GM23338 (cell line): ENCODE results near the gene DOCK3. TPM values are rescaled to one million over a fixed set of nuclear protein-coding genes. Genes with fewer than 3 reads are reported as not detected.

ENCODE experiments used
- ATAC-seq: fragments of 200-7000 bp; cut with Tn5 transposase; 3 replicates; pipeline ENCODE4 v1.9.1; 2020
- DNase-seq: peaks from one replicate; pipeline ENCODE4 v3.0.0-alpha.2; 2015; ENCODE audit warnings: low spot score
- H2AFZ ChIP-seq: fragments of 200-600 bp; sonication (generic); 2 replicates; pipeline ENCODE4 v1.8.0; 2016; ENCODE audit warnings: antibody characterized with exemption, mild to moderate bottlenecking, moderate library complexity
- H3F3A ChIP-seq: fragments of 200-600 bp; sonication (generic); replicated peaks from 2 replicates; pipeline ENCODE4 v1.8.0; 2017; ENCODE audit warnings: antibody characterized with exemption, mixed run types, low read depth
- H3K27ac ChIP-seq: fragments of 200-600 bp; sonication (generic); 2 replicates; pipeline ENCODE4 v1.6.1; 2016; ENCODE audit warnings: low read depth
- H3K27me3 ChIP-seq: fragments of 200-600 bp; sonication (generic); 2 replicates; pipeline ENCODE4 v1.8.0; 2016; ENCODE audit warnings: mild to moderate bottlenecking, mixed run types, moderate library complexity; ENCODE audit not compliant: insufficient read depth
- H3K36me3 ChIP-seq: fragments of 200-600 bp; sonication (generic); 2 replicates; pipeline ENCODE4 v1.8.0; 2016; ENCODE audit warnings: mild to moderate bottlenecking; ENCODE audit not compliant: insufficient read depth
- H3K4me1 ChIP-seq: fragments of 200-600 bp; sonication (generic); 2 replicates; pipeline ENCODE4 v1.8.0; 2016; ENCODE audit warnings: mild to moderate bottlenecking, moderate library complexity; ENCODE audit not compliant: insufficient read depth
- H3K4me2 ChIP-seq: fragments of 200-600 bp; sonication (generic); 2 replicates; pipeline ENCODE4 v1.7.1; 2017; ENCODE audit warnings: mixed run types
- H3K4me3 ChIP-seq: fragments of 200-600 bp; sonication (generic); 2 replicates; pipeline ENCODE4 v1.6.1; 2016; ENCODE audit warnings: mixed run types
- H3K79me2 ChIP-seq: fragments of 200-600 bp; sonication (generic); replicated peaks from 2 replicates; pipeline ENCODE4 v1.8.0; 2017; ENCODE audit warnings: mild to moderate bottlenecking; ENCODE audit not compliant: insufficient read depth
- H3K9me2 ChIP-seq: fragments of 200-600 bp; sonication (generic); 2 replicates; pipeline ENCODE4 v1.8.0; 2017; ENCODE audit not compliant: insufficient read depth
- H4K20me1 ChIP-seq: fragments of 200-600 bp; sonication (generic); replicated peaks from 2 replicates; pipeline ENCODE4 v1.8.0; 2017; ENCODE audit warnings: mild to moderate bottlenecking; ENCODE audit not compliant: insufficient read depth
- H3K27ac Mint-ChIP-seq: 2 replicates; pipeline ENCODE4 v1.8.0; 2020; ENCODE audit warnings: inconsistent platforms, mild to moderate bottlenecking, moderate library complexity, mixed read lengths
- H3K27me3 Mint-ChIP-seq: 3 replicates; pipeline ENCODE4 v1.8.0; 2022; ENCODE audit warnings: low read depth, mild to moderate bottlenecking, moderate library complexity, mixed read lengths, inconsistent platforms; ENCODE audit not compliant: insufficient read depth, poor library complexity
- H3K36me3 Mint-ChIP-seq: 3 replicates; pipeline ENCODE4 v1.8.0; 2021; ENCODE audit warnings: low read depth, mild to moderate bottlenecking, inconsistent platforms, moderate library complexity, mixed read lengths
- H3K4me1 Mint-ChIP-seq: 3 replicates; pipeline ENCODE4 v1.8.0; 2020; ENCODE audit warnings: mild to moderate bottlenecking, inconsistent platforms, mixed read lengths
- H3K4me3 Mint-ChIP-seq: 3 replicates; pipeline ENCODE4 v1.8.0; 2021; ENCODE audit warnings: moderate library complexity, mild to moderate bottlenecking, inconsistent platforms, mixed read lengths
- H3K9me3 Mint-ChIP-seq: 3 replicates; pipeline ENCODE4 v1.8.0; 2020; ENCODE audit warnings: moderate library complexity, mild to moderate bottlenecking, inconsistent platforms, mixed read lengths
- CREB1 ChIP-seq: fragments of 250-450 bp; sonication (Bioruptor Pico); IDR thresholded peaks from 2 replicates; pipeline ENCODE4 v1.5.0; 2020; ENCODE audit warnings: low read depth, mild to moderate bottlenecking, moderate library complexity
- ETS1 ChIP-seq: IDR thresholded peaks from 2 replicates; pipeline ENCODE4 v1.6.1; 2016; ENCODE audit warnings: antibody characterized with exemption
- EZH2 ChIP-seq: fragments of 200-600 bp; sonication (generic); IDR thresholded peaks from one replicate; pipeline ENCODE4 v1.8.0; 2017; ENCODE audit warnings: antibody characterized with exemption, mild to moderate bottlenecking, low read depth; ENCODE audit not compliant: unreplicated experiment
- EZH2phosphoT487 ChIP-seq: fragments of 200-600 bp; sonication (generic); IDR thresholded peaks from one replicate; pipeline ENCODE4 v1.8.1; 2018; ENCODE audit warnings: antibody characterized with exemption; ENCODE audit not compliant: unreplicated experiment
- NANOG ChIP-seq: IDR thresholded peaks from 2 replicates; pipeline ENCODE4 v1.6.1; 2016; ENCODE audit warnings: antibody characterized with exemption, borderline replicate concordance
- POLR2AphosphoS5 ChIP-seq: IDR thresholded peaks from 2 replicates; pipeline ENCODE4 v1.6.1; 2016; ENCODE audit warnings: antibody characterized with exemption, low read depth
- STAT1 ChIP-seq: IDR thresholded peaks from one replicate; pipeline ENCODE4 v1.6.1; 2016; ENCODE audit warnings: antibody characterized with exemption; ENCODE audit not compliant: unreplicated experiment
- ZNF114 ChIP-seq: fragments of 250-450 bp; sonication (Bioruptor Pico); IDR thresholded peaks from 2 replicates; pipeline ENCODE4 v1.5.0; 2020; ENCODE audit warnings: mild to moderate bottlenecking, moderate library complexity
- ZNF331 ChIP-seq: fragments of 250-450 bp; sonication (Bioruptor Pico); IDR thresholded peaks from 2 replicates; pipeline ENCODE4 v1.5.0; 2020; ENCODE audit warnings: low read depth, mild to moderate bottlenecking, moderate library complexity
- polyA plus RNA-seq: library from polyadenylated mRNA; unstranded; fragments of >200 nt; fragmentation: Nextera tagmentation; extraction: Ambion mirVana; gene quantifications from 2 replicates; pipeline ENCODE4 v1.2.1, GENCODE V29; 2016
- total RNA-seq: library from RNA; depleted of rRNA; stranded (reverse); fragments of >200 nt; shearing (Covaris generic); gene quantifications from 2 replicates; pipeline ENCODE4 v1.2.3, GENCODE V29; 2014
- TF ChIP-seq, protein P1 (sequence below), 2 experiments: fragments of 200-600 bp in 1 of 2; sonication (generic) in 1 of 2; conservative IDR thresholded peaks; 2 replicates each; pipeline versions ENCODE4 v1.5.1 to v1.6.1; 2016 to 2017; ENCODE audit warnings: antibody characterized with exemption in 2 of 2, low read depth in 2 of 2, mild to moderate bottlenecking in 2 of 2, moderate library complexity in 1 of 2
- TF ChIP-seq, protein P2 (sequence below): IDR thresholded peaks from one replicate; pipeline ENCODE4 v1.6.1; 2018; ENCODE audit warnings: antibody characterized with exemption; ENCODE audit not compliant: unreplicated experiment

The DOCK3 gene
- total and polyA plus RNA-seq, 2 experiments from 2014 or later: 2.4 to 5.6 TPM

GRCh38 chr3:50853936-50854335 is 179.2 kb downstream of the DOCK3 start (continued):
- TF ChIP-seq STAT1: no peak
- no peak for TF ChIP-seq ZNF114 (CRISPR knock-in tag)
- TF ChIP-seq, protein P1, sequence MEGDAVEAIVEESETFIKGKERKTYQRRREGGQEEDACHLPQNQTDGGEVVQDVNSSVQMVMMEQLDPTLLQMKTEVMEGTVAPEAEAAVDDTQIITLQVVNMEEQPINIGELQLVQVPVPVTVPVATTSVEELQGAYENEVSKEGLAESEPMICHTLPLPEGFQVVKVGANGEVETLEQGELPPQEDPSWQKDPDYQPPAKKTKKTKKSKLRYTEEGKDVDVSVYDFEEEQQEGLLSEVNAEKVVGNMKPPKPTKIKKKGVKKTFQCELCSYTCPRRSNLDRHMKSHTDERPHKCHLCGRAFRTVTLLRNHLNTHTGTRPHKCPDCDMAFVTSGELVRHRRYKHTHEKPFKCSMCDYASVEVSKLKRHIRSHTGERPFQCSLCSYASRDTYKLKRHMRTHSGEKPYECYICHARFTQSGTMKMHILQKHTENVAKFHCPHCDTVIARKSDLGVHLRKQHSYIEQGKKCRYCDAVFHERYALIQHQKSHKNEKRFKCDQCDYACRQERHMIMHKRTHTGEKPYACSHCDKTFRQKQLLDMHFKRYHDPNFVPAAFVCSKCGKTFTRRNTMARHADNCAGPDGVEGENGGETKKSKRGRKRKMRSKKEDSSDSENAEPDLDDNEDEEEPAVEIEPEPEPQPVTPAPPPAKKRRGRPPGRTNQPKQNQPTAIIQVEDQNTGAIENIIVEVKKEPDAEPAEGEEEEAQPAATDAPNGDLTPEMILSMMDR (conservative IDR thresholded peaks at IDR 0.05; ENCODE audit: low read depth in 2 of 2): no peak
- TF ChIP-seq, protein P2, sequence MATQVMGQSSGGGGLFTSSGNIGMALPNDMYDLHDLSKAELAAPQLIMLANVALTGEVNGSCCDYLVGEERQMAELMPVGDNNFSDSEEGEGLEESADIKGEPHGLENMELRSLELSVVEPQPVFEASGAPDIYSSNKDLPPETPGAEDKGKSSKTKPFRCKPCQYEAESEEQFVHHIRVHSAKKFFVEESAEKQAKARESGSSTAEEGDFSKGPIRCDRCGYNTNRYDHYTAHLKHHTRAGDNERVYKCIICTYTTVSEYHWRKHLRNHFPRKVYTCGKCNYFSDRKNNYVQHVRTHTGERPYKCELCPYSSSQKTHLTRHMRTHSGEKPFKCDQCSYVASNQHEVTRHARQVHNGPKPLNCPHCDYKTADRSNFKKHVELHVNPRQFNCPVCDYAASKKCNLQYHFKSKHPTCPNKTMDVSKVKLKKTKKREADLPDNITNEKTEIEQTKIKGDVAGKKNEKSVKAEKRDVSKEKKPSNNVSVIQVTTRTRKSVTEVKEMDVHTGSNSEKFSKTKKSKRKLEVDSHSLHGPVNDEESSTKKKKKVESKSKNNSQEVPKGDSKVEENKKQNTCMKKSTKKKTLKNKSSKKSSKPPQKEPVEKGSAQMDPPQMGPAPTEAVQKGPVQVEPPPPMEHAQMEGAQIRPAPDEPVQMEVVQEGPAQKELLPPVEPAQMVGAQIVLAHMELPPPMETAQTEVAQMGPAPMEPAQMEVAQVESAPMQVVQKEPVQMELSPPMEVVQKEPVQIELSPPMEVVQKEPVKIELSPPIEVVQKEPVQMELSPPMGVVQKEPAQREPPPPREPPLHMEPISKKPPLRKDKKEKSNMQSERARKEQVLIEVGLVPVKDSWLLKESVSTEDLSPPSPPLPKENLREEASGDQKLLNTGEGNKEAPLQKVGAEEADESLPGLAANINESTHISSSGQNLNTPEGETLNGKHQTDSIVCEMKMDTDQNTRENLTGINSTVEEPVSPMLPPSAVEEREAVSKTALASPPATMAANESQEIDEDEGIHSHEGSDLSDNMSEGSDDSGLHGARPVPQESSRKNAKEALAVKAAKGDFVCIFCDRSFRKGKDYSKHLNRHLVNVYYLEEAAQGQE: no peak
- TF ChIP-seq ZNF331 (CRISPR knock-in tag): no peak
- no peak for TF ChIP-seq NANOG
- TF ChIP-seq EZH2phosphoT487: no peak
- TF ChIP-seq POLR2AphosphoS5: no peak
- no peak for TF ChIP-seq ETS1
- TF ChIP-seq EZH2: no peak
- no peak for TF ChIP-seq CREB1

GRCh38 chr3:50862221-50862620 is 187.5 kb downstream of the DOCK3 start:
- Histone ChIP-seq H3K4me2 (no peak overlapping the region), H3K36me3 (no peaks in the 10 kb centered on the region), H3K27me3 (no peaks in the 10 kb centered on the region), H3K79me2 (peaks cover 20% of the 10 kb centered on the region), H3F3A (no peaks in the 10 kb centered on the region), H3K4me1 (peaks cover 8% of the 10 kb centered on the region), H3K27ac (no peak overlapping the region), H3K4me3 (no peak overlapping the region), H2AFZ (no peak overlapping the region), H3K9me2 (no peaks in the 10 kb centered on the region), H4K20me1 (no peaks in the 10 kb centered on the region)
- Mint-ChIP-seq H3K36me3 (no peaks in the 10 kb centered on the region; the same call in 1 of the 3 replicates), H3K4me1 (peaks cover 7% of the 10 kb centered on the region), H3K27ac (no peak overlapping the region), H3K9me3 (0 out of 3 replicates have a peak, but pooled peaks cover 2% of the 10 kb centered on the region), H3K27me3 (peaks cover 5% of the 10 kb centered on the region), H3K4me3 (no peak overlapping the region)
- DNase-seq (peak; percentile 53), ATAC-seq (peak; percentile 88)
- TF ChIP-seq EZH2phosphoT487: no peak
- TF ChIP-seq, protein P1 (conservative IDR thresholded peaks at IDR 0.05; ENCODE audit: low read depth in 2 of 2): peak; percentile 46 to 61
